ENCODE results near the gene FADS3. TPM values are rescaled to one million over a fixed set of nuclear protein-coding genes. Genes with fewer than 3 reads are reported as not detected.

The FADS3 gene
- total and polyA plus RNA-seq, 2 experiments from 2014 or later: 44.4 to 73.5 TPM

GRCh38 chr11:61885166-61885778 is 6.1 kb downstream of the FADS3 start:
- ATAC-seq: peak; percentile 22
- Histone ChIP-seq H3K9me2 (ENCODE audit: insufficient read depth) (no peaks in the 10 kb centered on the region), H2AFZ (no peak overlapping the region), H3K36me3 (ENCODE audit: insufficient read depth) (no peaks in the 10 kb centered on the region), H3K4me3 (no peak overlapping the region), H3K4me2 (no peak overlapping the region), H3K4me1 (ENCODE audit: insufficient read depth) (peaks cover 15% of the 10 kb centered on the region), H3F3A (replicated peaks; ENCODE audit: low read depth) (no peaks in the 10 kb centered on the region), H4K20me1 (replicated peaks; ENCODE audit: insufficient read depth) (no peaks in the 10 kb centered on the region; the same call in 1 of the 2 replicates), H3K27me3 (ENCODE audit: insufficient read depth) (no peaks in the 10 kb centered on the region), H3K79me2 (replicated peaks; ENCODE audit: insufficient read depth) (peaks cover 11% of the 10 kb centered on the region), H3K27ac (ENCODE audit: low read depth) (no peak overlapping the region)
- no peak overlapping the region for H3K4me3 Mint-ChIP-seq
- H3K4me1 Mint-ChIP-seq: peaks cover 24% of the 10 kb centered on the region
- no peak overlapping the region for H3K27ac Mint-ChIP-seq
- H3K36me3 Mint-ChIP-seq (ENCODE audit: low read depth): peaks cover 9% of the 10 kb centered on the region
- TF ChIP-seq CTCF (conservative IDR thresholded peaks at IDR 0.05; ENCODE audit: low read depth in 2 of 2) (peak in 1 of 2 experiments; percentile 6; a peak in 1 of 4 replicates), ZNF331 (CRISPR knock-in tag; IDR thresholded peaks at IDR 0.05; ENCODE audit: low read depth) (no peak)
- H3K9me3 Mint-ChIP-seq: no peaks in the 10 kb centered on the region
- no peak for DNase-seq (ENCODE audit: low spot score)
- no peaks in the 10 kb centered on the region for H3K27me3 Mint-ChIP-seq (ENCODE audit: insufficient read depth, low read depth, poor library complexity)

GRCh38 chr11:61883947-61884346 is 7.4 kb downstream of the FADS3 start:
- H3K36me3 Mint-ChIP-seq (ENCODE audit: low read depth): peaks cover 10% of the 10 kb centered on the region
- H3K27me3 ChIP-seq (ENCODE audit: insufficient read depth): no peaks in the 10 kb centered on the region
- no peak for DNase-seq (ENCODE audit: low spot score)
- peaks cover 2% of the 10 kb centered on the region for H3K27me3 Mint-ChIP-seq (ENCODE audit: insufficient read depth, low read depth, poor library complexity)
- H3K27ac Mint-ChIP-seq: no peak overlapping the region
- H2AFZ ChIP-seq: no peak overlapping the region
- peaks cover 5% of the 10 kb centered on the region; the same call in 1 of the 2 replicates for H3K79me2 ChIP-seq (replicated peaks; ENCODE audit: insufficient read depth)
- no peaks in the 10 kb centered on the region for H3K9me2 ChIP-seq (ENCODE audit: insufficient read depth)
- no peaks in the 10 kb centered on the region for H3K9me3 Mint-ChIP-seq
- peaks cover 18% of the 10 kb centered on the region for H3K4me1 ChIP-seq (ENCODE audit: insufficient read depth)
- H3F3A ChIP-seq (replicated peaks; ENCODE audit: low read depth): no peaks in the 10 kb centered on the region
- no peak overlapping the region for H3K4me2 ChIP-seq
- H3K4me1 Mint-ChIP-seq: peaks cover 35% of the 10 kb centered on the region
- no peak overlapping the region for H3K27ac ChIP-seq (ENCODE audit: low read depth)
- no peaks in the 10 kb centered on the region for H3K36me3 ChIP-seq (ENCODE audit: insufficient read depth)
- no peak overlapping the region for H3K4me3 ChIP-seq
- no peak overlapping the region for H3K4me3 Mint-ChIP-seq
- no peaks in the 10 kb centered on the region for H4K20me1 ChIP-seq (replicated peaks; ENCODE audit: insufficient read depth)
- ATAC-seq: no peak
- no peak for TF ChIP-seq EZH2 (IDR thresholded peaks at IDR 0.05; ENCODE audit: low read depth, unreplicated experiment)
- TF ChIP-seq CTCF (conservative IDR thresholded peaks at IDR 0.05; ENCODE audit: low read depth in 2 of 2): no peak
- no peak for TF ChIP-seq STAT1 (IDR thresholded peaks at IDR 0.05; ENCODE audit: unreplicated experiment)
- no peak for TF ChIP-seq ETS1 (IDR thresholded peaks at IDR 0.05)
- TF ChIP-seq CREB1 (CRISPR knock-in tag; IDR thresholded peaks at IDR 0.05; ENCODE audit: low read depth): no peak
- no peak for TF ChIP-seq JUNB (IDR thresholded peaks at IDR 0.05; ENCODE audit: unreplicated experiment)
- no peak for TF ChIP-seq EZH2phosphoT487 (IDR thresholded peaks at IDR 0.05; ENCODE audit: unreplicated experiment)
- no peak for TF ChIP-seq ZNF114 (CRISPR knock-in tag; IDR thresholded peaks at IDR 0.05)
- TF ChIP-seq REST (IDR thresholded peaks at IDR 0.05; ENCODE audit: unreplicated experiment): no peak
- TF ChIP-seq ZNF331 (CRISPR knock-in tag; IDR thresholded peaks at IDR 0.05; ENCODE audit: low read depth): no peak
- TF ChIP-seq NANOG (IDR thresholded peaks at IDR 0.05; ENCODE audit: borderline replicate concordance): no peak
